ENCODE data around the gene RIPK4. TPM values are rescaled to one million over a fixed set of nuclear protein-coding genes. Genes with fewer than 3 reads are reported as not detected.

Gene RIPK4
- total RNA-seq, 1 donor from 2014 or later: 0.09 TPM

Small RNA genes lying within 50 kb of the gene (microRNA-seq; reads per million reads assigned to microRNA genes)
- not detected for gene MIR6814

Other genes with a start within 250 kb of the RIPK4 start
- 10.0 TPM for gene PRDM15, start 112.3 kb upstream of the RIPK4 start, total RNA-seq
- 60.9 TPM for gene C2CD2, start 187.0 kb upstream of the RIPK4 start, total RNA-seq
- 27.3 TPM for gene ZBTB21, start 243.3 kb upstream of the RIPK4 start, total RNA-seq

All from sciatic nerve (tissue), 1 donor.